Loucy (cell line): ENCODE results near the gene ARL13B.

ENCODE experiments used
- H2AFZ ChIP-seq: fragments of 200-600 bp; sonication (generic); 2 replicates; pipeline ENCODE4 v1.6.0; 2016; ENCODE audit warnings: antibody characterized with exemption, mild to moderate bottlenecking, low read length, moderate library complexity
- H3F3A ChIP-seq: fragments of 200-600 bp; 2 replicates; pipeline ENCODE4 v1.6.0; 2016; ENCODE audit warnings: antibody characterized with exemption, low read depth, mild to moderate bottlenecking
- H3K27me3 ChIP-seq: fragments of 200-600 bp; sonication (generic); 2 replicates; pipeline ENCODE4 v1.6.1; 2014; ENCODE audit warnings: low read length, mild to moderate bottlenecking; ENCODE audit not compliant: insufficient read depth, poor library complexity, severe bottlenecking
- H3K36me3 ChIP-seq: fragments of 200-600 bp; sonication (generic); 2 replicates; pipeline ENCODE4 v1.6.1; 2016; ENCODE audit warnings: low read length; ENCODE audit not compliant: insufficient read depth
- H3K4me1 ChIP-seq: fragments of 200-600 bp; sonication (generic); 2 replicates; pipeline ENCODE4 v1.5.1; 2014; ENCODE audit warnings: low read length, mild to moderate bottlenecking; ENCODE audit not compliant: insufficient read depth, poor library complexity, severe bottlenecking
- H3K4me2 ChIP-seq: fragments of 200-600 bp; sonication (generic); 2 replicates; pipeline ENCODE4 v1.6.0; 2014; ENCODE audit warnings: antibody characterized with exemption, low read length, low read depth, mild to moderate bottlenecking; ENCODE audit not compliant: poor library complexity, severe bottlenecking
- H3K4me3 ChIP-seq: fragments of 200-600 bp; sonication (generic); 2 replicates; pipeline ENCODE4 v1.5.1; 2014; ENCODE audit warnings: low read length, mild to moderate bottlenecking, mixed read lengths; ENCODE audit not compliant: poor library complexity, severe bottlenecking
- H3K79me2 ChIP-seq: fragments of 200-600 bp; sonication (generic); 2 replicates; pipeline ENCODE4 v1.6.1; 2014; ENCODE audit warnings: low read length; ENCODE audit not compliant: insufficient read depth
- H3K9ac ChIP-seq: fragments of 200-600 bp; sonication (generic); 2 replicates; pipeline ENCODE4 v1.6.0; 2014; ENCODE audit warnings: mild to moderate bottlenecking, low read depth, low read length, moderate library complexity; ENCODE audit not compliant: poor library complexity, severe bottlenecking
- H3K9me2 ChIP-seq: fragments of 200-600 bp; sonication (generic); replicated peaks from 2 replicates; pipeline ENCODE4 v1.6.1; 2016; ENCODE audit warnings: low read depth, low read length, mixed read lengths
- H3K9me3 ChIP-seq: fragments of 200-600 bp; sonication (generic); 2 replicates; pipeline ENCODE4 v1.6.1; 2014; ENCODE audit warnings: mild to moderate bottlenecking, antibody characterized with exemption, low read length, low read depth; ENCODE audit not compliant: insufficient read depth
- H4K20me1 ChIP-seq: fragments of 200-600 bp; sonication (generic); 2 replicates; pipeline ENCODE4 v1.6.0; 2014; ENCODE audit warnings: antibody characterized with exemption, low read length, mild to moderate bottlenecking; ENCODE audit not compliant: insufficient read depth, poor library complexity, severe bottlenecking
- EZH2phosphoT487 ChIP-seq: fragments of 200-600 bp; IDR thresholded peaks from 2 replicates; pipeline ENCODE4 v1.6.1; 2018; ENCODE audit warnings: antibody characterized with exemption, mild to moderate bottlenecking, moderate library complexity, borderline replicate concordance
- TF ChIP-seq, protein P1 (sequence below): fragments of 200-600 bp; sonication (generic); conservative IDR thresholded peaks from 2 replicates; pipeline ENCODE4 v1.5.1; 2014; ENCODE audit warnings: mild to moderate bottlenecking, antibody characterized with exemption, low read length

ARL13B gene

DNA sequence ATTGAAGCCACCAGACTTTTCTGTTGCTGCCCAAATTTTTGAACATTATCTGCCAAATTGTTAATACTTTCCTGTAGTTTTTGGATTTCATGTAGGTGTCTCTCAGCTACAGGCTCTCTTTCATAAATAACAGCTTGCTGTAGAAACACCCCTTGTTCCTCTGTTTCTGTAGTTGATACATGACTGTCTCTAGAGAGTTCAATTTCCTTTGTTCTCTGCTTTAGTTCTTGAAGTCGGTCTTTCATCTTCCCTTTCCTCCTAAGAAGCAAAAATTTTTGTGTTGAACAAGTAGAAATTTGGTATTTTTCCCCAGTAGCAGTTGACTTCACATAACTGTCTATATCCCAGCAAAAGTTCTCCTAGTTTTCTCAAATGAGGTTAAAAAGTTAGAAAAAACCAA, 35.1 kb downstream of the ARL13B start:
- H3K9ac ChIP-seq: no peak overlapping the region
- no peaks in the 10 kb centered on the region for H3F3A ChIP-seq
- no peak overlapping the region for H3K4me2 ChIP-seq
- H3K27me3 ChIP-seq: no peaks in the 10 kb centered on the region
- TF ChIP-seq, protein P1, sequence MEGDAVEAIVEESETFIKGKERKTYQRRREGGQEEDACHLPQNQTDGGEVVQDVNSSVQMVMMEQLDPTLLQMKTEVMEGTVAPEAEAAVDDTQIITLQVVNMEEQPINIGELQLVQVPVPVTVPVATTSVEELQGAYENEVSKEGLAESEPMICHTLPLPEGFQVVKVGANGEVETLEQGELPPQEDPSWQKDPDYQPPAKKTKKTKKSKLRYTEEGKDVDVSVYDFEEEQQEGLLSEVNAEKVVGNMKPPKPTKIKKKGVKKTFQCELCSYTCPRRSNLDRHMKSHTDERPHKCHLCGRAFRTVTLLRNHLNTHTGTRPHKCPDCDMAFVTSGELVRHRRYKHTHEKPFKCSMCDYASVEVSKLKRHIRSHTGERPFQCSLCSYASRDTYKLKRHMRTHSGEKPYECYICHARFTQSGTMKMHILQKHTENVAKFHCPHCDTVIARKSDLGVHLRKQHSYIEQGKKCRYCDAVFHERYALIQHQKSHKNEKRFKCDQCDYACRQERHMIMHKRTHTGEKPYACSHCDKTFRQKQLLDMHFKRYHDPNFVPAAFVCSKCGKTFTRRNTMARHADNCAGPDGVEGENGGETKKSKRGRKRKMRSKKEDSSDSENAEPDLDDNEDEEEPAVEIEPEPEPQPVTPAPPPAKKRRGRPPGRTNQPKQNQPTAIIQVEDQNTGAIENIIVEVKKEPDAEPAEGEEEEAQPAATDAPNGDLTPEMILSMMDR: no peak
- TF ChIP-seq EZH2phosphoT487: no peak
- no peaks in the 10 kb centered on the region for H3K79me2 ChIP-seq
- H3K4me1 ChIP-seq: peaks cover 3% of the 10 kb centered on the region
- H3K36me3 ChIP-seq: no peaks in the 10 kb centered on the region
- no peaks in the 10 kb centered on the region for H4K20me1 ChIP-seq
- H3K9me2 ChIP-seq: no peaks in the 10 kb centered on the region
- no peaks in the 10 kb centered on the region for H3K9me3 ChIP-seq
- no peak overlapping the region for H3K4me3 ChIP-seq
- H2AFZ ChIP-seq: no peak overlapping the region

GRCh38 chr3:94019659-94020058, 39.7 kb downstream of the ARL13B start:
- Histone ChIP-seq H3F3A (no peaks in the 10 kb centered on the region), H3K79me2 (no peaks in the 10 kb centered on the region), H3K27me3 (no peaks in the 10 kb centered on the region), H3K4me1 (peaks cover 3% of the 10 kb centered on the region), H2AFZ (no peak overlapping the region), H3K9ac (no peak overlapping the region), H4K20me1 (no peaks in the 10 kb centered on the region), H3K9me3 (no peaks in the 10 kb centered on the region), H3K4me2 (no peak overlapping the region), H3K36me3 (no peaks in the 10 kb centered on the region), H3K4me3 (no peak overlapping the region), H3K9me2 (no peaks in the 10 kb centered on the region)
- TF ChIP-seq, protein P1: no peak
- no peak for TF ChIP-seq EZH2phosphoT487

DNA sequence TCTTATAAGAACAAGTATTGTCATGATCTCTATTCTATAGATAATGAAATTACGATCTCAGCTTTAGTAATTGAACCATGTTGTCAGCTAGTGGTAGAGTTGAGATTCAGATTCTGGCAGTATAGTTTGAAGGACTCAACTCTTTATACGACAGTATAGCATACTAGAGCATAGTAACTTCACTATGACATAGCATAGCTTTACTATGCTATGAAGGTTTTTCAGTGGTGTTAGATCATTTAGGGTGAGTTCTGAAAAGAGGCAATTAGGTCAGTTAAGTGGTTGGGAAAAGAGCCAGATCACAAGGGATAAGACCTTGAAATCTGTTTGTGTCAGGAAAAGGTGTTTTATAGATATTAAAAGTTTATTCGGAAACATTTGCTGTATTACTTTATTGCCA, 40.3 kb downstream of the ARL13B start:
- Histone ChIP-seq H3K9ac (no peak overlapping the region), H3K36me3 (no peaks in the 10 kb centered on the region), H2AFZ (no peak overlapping the region), H3K79me2 (no peaks in the 10 kb centered on the region), H3K4me2 (no peak overlapping the region), H3K9me2 (no peaks in the 10 kb centered on the region), H4K20me1 (no peaks in the 10 kb centered on the region), H3K9me3 (no peaks in the 10 kb centered on the region), H3K27me3 (no peaks in the 10 kb centered on the region), H3F3A (no peaks in the 10 kb centered on the region), H3K4me3 (no peak overlapping the region), H3K4me1 (no peaks in the 10 kb centered on the region)
- TF ChIP-seq EZH2phosphoT487: no peak
- TF ChIP-seq, protein P1: no peak
